Activated CD4-positive, alpha-beta T cell treated with anti-CD3 and anti-CD28 coated beads, Interleukin-2, amount 10 ng/mL, durations not matched to agents 7 days and 5 days (primary cell): ENCODE measurements around the gene SPATA22. TPM values are rescaled to one million over a fixed set of nuclear protein-coding genes. Genes with fewer than 3 reads are reported as not detected.
A peak's percentile ranks its signal among the peaks of the same experiment; 100 is the strongest.
"Not testable (repeated sequence)": the region's sequence is repeated elsewhere in the genome, so short reads cannot be mapped to it uniquely, and the experiment has no call there.

Experiments used
- CTCF ChIA-PET: fragments of 350-600 bp; sonication (Branson Sonifier 250); formaldehyde crosslinking; loops from one replicate; lab custom pipeline; 2021; ENCODE audit warnings: antibody characterized with exemption; lab: Charles Lee
- POLR2A ChIA-PET: fragments of 350-600 bp; sonication (Branson Sonifier 250); formaldehyde crosslinking; loops from one replicate; lab custom pipeline; 2021; ENCODE audit warnings: antibody characterized with exemption; lab: Charles Lee
- DNase-seq: peaks from one replicate; pipeline ENCODE4 v3.0.0-alpha.2; 2020
- H3K27ac Mint-ChIP-seq: one replicate; pipeline ENCODE4 v1.8.0; 2021; ENCODE audit warnings: mild to moderate bottlenecking, moderate library complexity, mixed read lengths
- H3K27me3 Mint-ChIP-seq: one replicate; pipeline ENCODE4 v1.8.0; 2021; ENCODE audit warnings: mixed read lengths
- H3K36me3 Mint-ChIP-seq: one replicate; pipeline ENCODE4 v1.8.0; 2021; ENCODE audit warnings: low read depth, mixed read lengths
- H3K4me1 Mint-ChIP-seq: one replicate; pipeline ENCODE4 v1.8.0; 2021; ENCODE audit warnings: mixed read lengths
- H3K4me3 Mint-ChIP-seq: one replicate; pipeline ENCODE4 v1.8.0; 2021; ENCODE audit warnings: mild to moderate bottlenecking, moderate library complexity, mixed read lengths
- H3K9me3 Mint-ChIP-seq: one replicate; pipeline ENCODE4 v1.8.0; 2021; ENCODE audit warnings: mixed read lengths
- total RNA-seq, 2 experiments: library from RNA; stranded (reverse); gene quantifications; one replicate each; pipeline ENCODE4 v1.2.3, GENCODE V29; 2021

Gene SPATA22
- total RNA-seq, 2 experiments from 2014 or later = 0.81 to 0.89 TPM

DNA sequence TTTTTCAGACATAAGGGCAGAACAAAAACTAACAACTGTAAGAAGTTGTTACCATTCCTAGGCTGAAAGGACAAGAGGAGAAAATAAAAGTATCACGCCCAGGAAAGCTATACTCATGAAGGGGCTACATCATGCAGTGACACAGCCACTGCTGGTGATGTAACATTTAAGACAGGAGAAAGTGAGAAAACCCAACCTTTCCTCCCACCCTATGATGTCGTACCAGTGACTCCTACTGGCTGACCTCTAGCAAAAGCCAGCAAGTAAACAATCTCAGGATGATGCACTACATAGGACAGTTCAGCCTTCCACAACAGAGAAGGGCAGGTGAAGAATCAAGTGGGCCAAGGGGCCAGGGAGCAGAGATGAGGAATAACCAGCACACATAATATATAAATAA, 24.0 kb downstream of the SPATA22 start:
- no peaks in the 10 kb centered on the region for H3K4me1 Mint-ChIP-seq
- no peak overlapping the region for H3K27ac Mint-ChIP-seq
- H3K36me3 Mint-ChIP-seq = no peaks in the 10 kb centered on the region
- CTCF ChIA-PET = no interaction called here
- no peaks in the 10 kb centered on the region for H3K9me3 Mint-ChIP-seq
- no peak for DNase-seq
- H3K27me3 Mint-ChIP-seq = peaks cover 19% of the 10 kb centered on the region
- H3K4me3 Mint-ChIP-seq = no peak overlapping the region
- POLR2A ChIA-PET = no interaction called here

DNA sequence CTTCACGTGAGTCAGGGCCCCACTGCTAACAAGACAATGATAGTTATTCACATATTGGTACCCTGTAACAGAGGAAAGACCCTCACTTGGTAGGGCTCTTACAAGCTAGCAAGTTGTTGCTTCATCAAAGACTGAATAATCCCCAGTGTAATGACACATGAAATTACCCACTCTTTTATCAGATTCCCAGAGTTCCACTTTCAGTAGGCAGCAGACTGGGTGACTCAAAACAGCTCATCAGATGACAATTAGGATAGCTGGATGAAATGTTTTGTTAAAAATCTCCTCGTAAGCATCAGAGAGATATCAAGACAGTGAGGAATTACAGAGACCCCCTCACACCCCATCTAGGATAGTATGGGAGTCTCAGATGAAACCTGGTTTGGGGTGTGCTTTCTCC, 31.2 kb downstream of the SPATA22 start:
- no peaks in the 10 kb centered on the region for H3K4me1 Mint-ChIP-seq
- ChIA-PET CTCF (no interaction called here), POLR2A (no interaction called here)
- H3K27ac Mint-ChIP-seq = no peak overlapping the region
- no peaks in the 10 kb centered on the region for H3K36me3 Mint-ChIP-seq
- DNase-seq = no peak
- H3K27me3 Mint-ChIP-seq = peaks cover 25% of the 10 kb centered on the region
- H3K9me3 Mint-ChIP-seq = no peaks in the 10 kb centered on the region
- H3K4me3 Mint-ChIP-seq = no peak overlapping the region

DNA sequence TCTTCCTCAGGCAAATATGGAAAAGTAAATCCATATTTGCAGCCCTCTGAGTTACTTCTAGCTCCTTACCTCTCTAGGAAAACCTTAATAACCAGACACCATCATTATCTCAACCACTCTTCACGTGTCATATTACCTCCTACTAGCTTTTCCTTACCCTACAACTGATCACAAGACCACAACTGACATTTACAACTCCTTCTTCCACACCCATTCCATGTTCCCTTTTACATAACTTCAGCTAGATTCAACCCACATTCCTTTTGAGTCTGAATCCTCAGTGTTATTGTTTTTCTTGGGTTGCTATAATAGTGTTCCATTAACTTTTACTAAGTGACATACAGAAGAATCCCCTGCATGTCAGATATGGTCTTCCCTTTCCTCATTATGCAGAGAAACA, 33.3 kb downstream of the SPATA22 start:
- POLR2A ChIA-PET = no interaction called here
- DNase-seq = no peak
- Mint-ChIP-seq H3K9me3 (no peaks in the 10 kb centered on the region), H3K27me3 (peaks cover 17% of the 10 kb centered on the region), H3K36me3 (no peaks in the 10 kb centered on the region), H3K4me1 (no peaks in the 10 kb centered on the region), H3K27ac (no peak overlapping the region), H3K4me3 (no peak overlapping the region)
- CTCF ChIA-PET = no interaction called here

DNA sequence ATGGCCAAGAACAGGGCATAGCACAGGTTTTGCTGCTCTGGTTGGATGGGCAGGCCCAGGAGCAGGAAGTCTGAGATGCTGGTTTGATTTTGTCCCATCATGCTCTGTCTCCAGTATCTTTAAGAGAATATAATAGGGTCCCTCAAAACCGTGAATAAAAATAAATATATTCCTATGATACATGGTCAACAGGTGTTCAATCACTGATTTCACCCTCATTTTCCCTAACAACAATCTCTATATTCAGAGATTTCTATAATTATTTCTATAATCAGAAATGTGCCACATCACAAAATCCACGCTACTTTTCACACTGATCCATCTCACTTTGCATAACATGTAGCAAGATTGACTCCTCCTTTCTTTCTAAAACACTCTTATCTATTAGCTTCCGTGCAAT, 37.9 kb downstream of the SPATA22 start, which contains the start of gene OR1E2:
TSS of gene OR1E2 (minus strand) at position 101 of the 400 bp plus-strand sequence. CDS start at position 101, 0 bp downstream.
- ChIA-PET CTCF (no interaction called here), POLR2A (no interaction called here)
- Mint-ChIP-seq H3K36me3 (no peaks in the 10 kb centered on the region), H3K27me3 (no peaks in the 10 kb centered on the region), H3K27ac (no peak within 1 kb of the TSS), H3K4me3 (no peak within 1 kb of the TSS), H3K4me1 (no peaks in the 10 kb centered on the region), H3K9me3 (no peaks in the 10 kb centered on the region)
- no peak for DNase-seq

DNA sequence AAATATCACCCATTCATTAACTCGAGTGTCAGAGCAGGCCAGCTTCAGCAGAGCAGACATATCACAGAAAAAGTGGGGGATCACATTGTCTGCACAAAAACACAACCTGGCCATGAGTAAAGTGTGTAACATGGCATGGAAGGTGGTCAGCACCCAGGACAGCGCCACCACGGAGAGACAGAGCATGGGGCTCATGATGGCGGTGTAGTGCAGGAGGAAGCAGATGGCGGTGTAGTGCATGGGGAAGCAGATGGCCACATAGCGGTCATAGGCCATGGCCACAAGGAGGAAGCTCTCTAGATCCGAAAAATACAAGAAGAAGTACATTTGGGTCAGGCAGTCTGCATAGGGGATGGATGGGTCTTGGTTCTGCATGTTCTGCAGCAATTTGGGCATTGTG, 38.4 kb downstream of the SPATA22 start:
- CTCF ChIA-PET, H3K9me3 Mint-ChIP-seq, H3K27ac Mint-ChIP-seq, H3K4me1 Mint-ChIP-seq, H3K36me3 Mint-ChIP-seq, POLR2A ChIA-PET, H3K27me3 Mint-ChIP-seq, H3K4me3 Mint-ChIP-seq: not testable (repeated sequence)
- DNase-seq = peak; percentile 7

DNA sequence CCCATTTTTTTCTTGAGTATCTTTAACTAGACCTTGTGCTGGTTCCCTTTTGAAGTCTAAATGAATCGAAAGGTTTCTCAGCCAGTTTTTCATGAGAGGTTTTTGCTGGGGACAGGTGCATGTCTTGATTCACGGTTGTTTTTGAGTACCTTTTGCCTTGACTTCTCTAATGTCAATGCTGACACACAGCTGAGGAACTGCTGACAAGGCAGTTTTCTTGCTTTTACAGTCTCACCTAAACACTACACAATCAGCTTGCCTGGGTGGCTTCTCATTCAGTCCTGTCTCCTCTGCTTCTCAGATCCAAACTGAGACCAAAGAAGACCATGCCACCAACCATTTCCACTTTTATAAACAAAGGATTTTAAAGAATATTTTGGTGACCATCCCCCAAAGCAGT, 53.4 kb downstream of the SPATA22 start:
- Mint-ChIP-seq H3K27me3 (peaks cover 19% of the 10 kb centered on the region), H3K4me3 (no peak overlapping the region), H3K4me1 (no peaks in the 10 kb centered on the region), H3K36me3 (no peaks in the 10 kb centered on the region), H3K27ac (no peak overlapping the region), H3K9me3 (no peaks in the 10 kb centered on the region)
- no peak for DNase-seq
- ChIA-PET CTCF (no interaction called here), POLR2A (no interaction called here)

DNA sequence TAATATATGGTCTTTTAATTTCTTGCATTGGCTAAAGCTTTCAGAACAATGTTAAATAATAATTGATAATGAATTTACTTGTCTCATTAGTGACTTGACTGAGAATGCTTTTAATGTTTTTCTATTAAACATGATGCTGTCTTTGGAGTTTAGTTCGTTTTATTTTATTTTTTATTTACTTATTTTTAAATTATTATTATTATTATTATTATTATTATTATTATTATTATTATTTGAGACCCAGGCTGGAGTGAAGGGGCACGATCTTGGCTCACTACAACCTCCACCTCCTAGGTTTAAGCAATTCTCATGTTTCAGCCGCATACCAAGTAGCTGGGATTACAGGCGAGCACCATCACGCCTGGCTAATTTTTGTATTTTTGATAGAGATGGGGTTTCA, 56.0 kb downstream of the SPATA22 start:
- Mint-ChIP-seq H3K36me3 (no peaks in the 10 kb centered on the region), H3K27ac (no peak overlapping the region), H3K4me3 (no peak overlapping the region), H3K27me3 (peaks cover 21% of the 10 kb centered on the region), H3K9me3 (no peaks in the 10 kb centered on the region), H3K4me1 (no peaks in the 10 kb centered on the region)
- ChIA-PET POLR2A (no interaction called here), CTCF (no interaction called here)
- no peak for DNase-seq

DNA sequence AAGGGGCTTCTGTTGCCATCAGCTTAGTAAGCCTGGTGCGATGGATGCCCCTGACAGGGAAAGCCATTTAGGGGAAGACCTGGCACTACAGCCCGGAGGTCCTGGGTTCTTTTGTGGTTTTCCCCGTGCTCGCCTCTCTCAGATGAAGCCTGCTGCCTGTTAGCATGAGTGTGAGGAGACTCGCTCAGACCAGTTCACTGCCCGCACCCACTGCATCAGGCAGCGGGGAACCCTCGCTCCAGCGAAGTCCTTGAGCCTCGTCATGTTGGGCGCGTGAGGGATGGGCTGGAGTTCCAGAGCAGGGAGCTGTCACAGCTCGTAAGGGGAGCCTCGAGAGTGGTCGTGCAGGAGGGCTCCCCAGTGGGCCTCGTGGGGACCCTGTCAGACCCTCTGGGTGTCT, 59.4 kb downstream of the SPATA22 start:
- POLR2A ChIA-PET, H3K4me3 Mint-ChIP-seq, H3K27me3 Mint-ChIP-seq: not testable (repeated sequence)

DNA sequence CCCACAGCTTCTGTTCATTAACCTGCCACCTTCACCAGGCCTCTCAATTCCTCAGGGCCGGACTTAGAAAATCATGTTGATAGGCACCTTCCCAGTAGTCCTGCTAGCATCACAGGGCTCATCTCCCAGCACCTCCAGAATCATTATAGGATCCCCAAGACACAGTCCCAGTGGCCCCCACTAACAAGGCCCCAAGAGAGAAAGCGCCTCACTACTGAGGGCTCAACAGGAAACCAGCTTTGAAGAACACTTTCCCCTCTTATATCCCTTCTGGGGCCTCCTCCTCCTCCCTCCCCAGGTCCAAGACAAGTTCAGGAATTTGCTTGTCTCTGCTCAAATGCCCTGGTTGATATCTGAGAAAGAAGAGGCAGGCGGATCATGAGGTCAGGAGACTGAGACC, 60.5 kb downstream of the SPATA22 start, which contains the start of gene OR3A3:
TSS of gene OR3A3 (plus strand) at position 301 of the 400 bp plus-strand sequence.
- Mint-ChIP-seq H3K27me3 (peaks cover 8% of the 10 kb centered on the region), H3K9me3 (peaks cover 17% of the 10 kb centered on the region), H3K4me3 (no peak within 1 kb of the TSS), H3K27ac (no peak within 1 kb of the TSS), H3K36me3 (no peaks in the 10 kb centered on the region), H3K4me1 (no peaks in the 10 kb centered on the region)
- DNase-seq = no peak
- ChIA-PET CTCF (no interaction called here), POLR2A (no interaction called here)

More for the DNA sequence above, 59.4 kb downstream of the SPATA22 start:
- CTCF ChIA-PET, H3K27ac Mint-ChIP-seq, H3K4me1 Mint-ChIP-seq, H3K36me3 Mint-ChIP-seq, DNase-seq: not testable (repeated sequence)
- H3K9me3 Mint-ChIP-seq = peaks cover 11% of the 10 kb centered on the region

DNA sequence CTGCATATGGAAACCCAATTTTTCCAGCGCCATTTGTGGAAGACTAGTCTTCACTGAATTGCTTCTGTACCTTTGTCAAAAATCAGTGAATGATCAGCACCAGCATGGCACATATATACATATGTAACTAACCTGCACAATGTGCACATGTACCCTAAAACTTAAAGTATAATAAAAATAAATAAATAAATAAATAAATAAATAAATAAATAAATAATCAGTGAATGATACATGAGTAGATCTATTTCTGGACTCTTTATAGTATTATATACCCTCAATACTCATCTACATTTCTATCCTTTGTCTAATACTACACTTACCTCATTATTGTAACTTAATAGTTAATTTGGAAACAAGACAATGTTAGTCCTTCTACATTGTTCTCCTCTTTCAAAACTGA, 67.8 kb downstream of the SPATA22 start:
- H3K4me3 Mint-ChIP-seq, POLR2A ChIA-PET, H3K27me3 Mint-ChIP-seq, DNase-seq, H3K36me3 Mint-ChIP-seq, H3K4me1 Mint-ChIP-seq, H3K27ac Mint-ChIP-seq, CTCF ChIA-PET: not testable (repeated sequence)
- H3K9me3 Mint-ChIP-seq = peaks cover 15% of the 10 kb centered on the region

DNA sequence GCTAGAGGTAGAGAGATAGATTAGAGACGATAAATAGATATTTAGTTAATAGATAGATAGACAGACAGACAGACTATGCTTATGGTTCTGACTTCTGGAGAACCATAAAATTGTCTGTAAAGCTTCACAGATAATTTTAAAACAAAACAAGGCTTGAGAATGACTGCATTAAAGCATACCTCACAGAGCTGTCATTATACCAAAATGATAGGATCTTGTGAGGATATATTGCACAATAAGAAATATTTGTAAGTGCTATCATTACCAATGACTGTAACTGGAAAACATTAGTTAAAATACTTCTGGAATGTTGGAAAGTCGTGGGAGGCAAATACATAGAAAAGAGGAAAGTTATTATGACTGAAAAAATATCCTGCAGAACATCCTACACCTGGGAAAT, 69.8 kb downstream of the SPATA22 start:
- no peaks in the 10 kb centered on the region for H3K4me1 Mint-ChIP-seq
- DNase-seq = no peak
- H3K9me3 Mint-ChIP-seq = peaks cover 5% of the 10 kb centered on the region
- H3K4me3 Mint-ChIP-seq = no peak overlapping the region
- no peaks in the 10 kb centered on the region for H3K36me3 Mint-ChIP-seq
- no peaks in the 10 kb centered on the region for H3K27me3 Mint-ChIP-seq
- POLR2A ChIA-PET = no interaction called here
- no peak overlapping the region for H3K27ac Mint-ChIP-seq
- CTCF ChIA-PET = no interaction called here

DNA sequence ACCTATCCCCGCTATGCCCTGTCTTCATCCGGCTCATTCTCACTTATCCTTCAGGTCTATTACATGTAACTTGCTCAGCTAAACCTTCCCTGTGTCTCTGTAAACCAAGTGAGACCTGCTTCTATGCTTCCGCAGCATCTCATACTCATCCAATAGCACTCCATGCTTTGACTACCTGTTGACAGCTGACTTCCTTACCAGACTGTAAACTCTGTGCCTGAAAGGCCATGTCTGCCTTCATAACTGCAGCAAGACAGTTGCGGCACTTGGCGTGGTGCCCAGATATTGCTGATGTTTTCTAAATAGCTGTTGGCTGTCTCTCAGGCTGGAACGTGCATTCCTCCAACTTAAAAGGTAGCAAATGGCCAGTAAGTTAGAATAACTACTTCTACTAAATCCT, 71.6 kb downstream of the SPATA22 start:
- H3K9me3 Mint-ChIP-seq = no peaks in the 10 kb centered on the region
- no peak for DNase-seq
- H3K27ac Mint-ChIP-seq = no peak overlapping the region
- H3K27me3 Mint-ChIP-seq = no peaks in the 10 kb centered on the region
- ChIA-PET POLR2A (no interaction called here), CTCF (no interaction called here)
- H3K4me1 Mint-ChIP-seq = no peaks in the 10 kb centered on the region
- no peaks in the 10 kb centered on the region for H3K36me3 Mint-ChIP-seq
- H3K4me3 Mint-ChIP-seq = no peak overlapping the region

DNA sequence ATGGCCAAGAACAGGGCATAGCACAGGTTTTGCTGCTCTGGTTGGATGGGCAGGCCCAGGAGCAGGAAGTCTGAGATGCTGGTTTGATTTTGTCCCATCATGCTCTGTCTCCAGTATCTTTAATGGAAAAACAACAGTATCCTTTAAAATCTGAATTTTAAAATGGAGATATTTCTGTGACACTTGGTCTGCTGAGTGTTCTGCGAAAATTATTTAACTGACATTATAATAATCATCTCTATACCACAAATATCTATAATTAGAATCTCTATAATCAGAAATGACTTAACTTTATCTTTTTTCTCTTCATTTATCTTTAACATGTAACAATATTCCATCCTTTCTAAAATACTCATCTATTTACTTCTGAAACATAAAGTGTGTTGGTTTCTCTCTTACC, 73.3 kb downstream of the SPATA22 start, which contains the start of gene OR1E1:
TSS of gene OR1E1 (minus strand) at position 101 of the 400 bp plus-strand sequence. CDS start at position 101, 0 bp downstream.
- Mint-ChIP-seq H3K4me3 (no peak within 1 kb of the TSS), H3K27me3 (no peaks in the 10 kb centered on the region), H3K4me1 (no peaks in the 10 kb centered on the region), H3K9me3 (no peaks in the 10 kb centered on the region), H3K36me3 (no peaks in the 10 kb centered on the region), H3K27ac (no peak within 1 kb of the TSS)
- POLR2A ChIA-PET = no interaction called here
- CTCF ChIA-PET = no interaction called here
- DNase-seq = no peak

DNA sequence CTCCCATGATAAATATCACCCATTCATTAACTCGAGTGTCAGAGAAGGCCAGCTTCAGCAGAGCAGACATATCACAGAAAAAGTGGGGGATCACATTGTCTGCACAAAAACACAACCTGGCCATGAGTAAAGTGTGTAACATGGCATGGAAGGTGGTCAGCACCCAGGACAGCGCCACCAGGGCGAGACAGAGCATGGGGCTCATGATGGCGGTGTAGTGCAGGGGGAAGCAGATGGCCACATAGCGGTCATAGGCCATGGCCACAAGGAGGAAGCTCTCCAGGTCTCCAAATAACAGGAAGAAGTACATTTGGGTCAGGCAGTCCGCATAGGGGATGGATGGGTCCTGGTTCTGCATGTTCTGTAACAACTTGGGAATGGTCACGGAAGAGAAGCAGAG, 73.8 kb downstream of the SPATA22 start:
- CTCF ChIA-PET, H3K4me3 Mint-ChIP-seq, H3K36me3 Mint-ChIP-seq, POLR2A ChIA-PET, H3K27me3 Mint-ChIP-seq, H3K9me3 Mint-ChIP-seq, H3K4me1 Mint-ChIP-seq, H3K27ac Mint-ChIP-seq: not testable (repeated sequence)
- peak; percentile 12 for DNase-seq
